Activated T-cell treated with anti-CD3 and anti-CD28 coated beads for 24 hours (primary cell): Measurements from ENCODE around the gene HOXA7.

ENCODE experiments used
- DNase-seq: peaks from one replicate; pipeline ENCODE4 v3.0.0-alpha.2; 2020; ENCODE audit warnings: low read depth

Gene HOXA7

GRCh38 chr7:27156508-27156898 lies at the start of gene HOXA7:
HOXA7 (minus strand) TSS chr7:27156675; CDS start chr7:27156545, 130 bp downstream.
- DNase-seq, result no peak

GRCh38 chr7:27205325-27206280 lies 49.1 kb upstream of the HOXA7 start:
- DNase-seq, result no peak

GRCh38 chr7:27204851-27205322 lies 48.4 kb upstream of the HOXA7 start:
- DNase-seq, result no peak

- DNase-seq, result no peak
Measured at GRCh38 chr7:27203964-27204594, 47.6 kb upstream of the HOXA7 start.

- no peak for DNase-seq
Measured at GRCh38 chr7:27203365-27203953, 47.0 kb upstream of the HOXA7 start.

GRCh38 chr7:27202862-27203134 lies 46.3 kb upstream of the HOXA7 start:
- no peak for DNase-seq

GRCh38 chr7:27202018-27202861 lies 45.8 kb upstream of the HOXA7 start:
- DNase-seq, result no peak

- no peak for DNase-seq
Measured at GRCh38 chr7:27201580-27202017, 45.1 kb upstream of the HOXA7 start.

- DNase-seq, result no peak
Measured at GRCh38 chr7:27200761-27201579, 44.5 kb upstream of the HOXA7 start.

- DNase-seq, result no peak
Measured at GRCh38 chr7:27199849-27200760, 43.6 kb upstream of the HOXA7 start, which contains the start of gene HOXA13. HOXA13 (minus strand) TSS chr7:27200091; CDS start chr7:27200077, 14 bp downstream.

- no peak for DNase-seq
Measured at GRCh38 chr7:27198871-27199801, 42.7 kb upstream of the HOXA7 start.

GRCh38 chr7:27198138-27198841 lies 41.8 kb upstream of the HOXA7 start:
- DNase-seq, result no peak

GRCh38 chr7:27197137-27198042 lies 40.9 kb upstream of the HOXA7 start:
- DNase-seq, result no peak

GRCh38 chr7:27196287-27196767 lies 39.9 kb upstream of the HOXA7 start:
- peak; percentile 75 for DNase-seq

GRCh38 chr7:27194686-27195379 lies 38.4 kb upstream of the HOXA7 start:
- no peak for DNase-seq

GRCh38 chr7:27194002-27194352 lies 37.5 kb upstream of the HOXA7 start:
- DNase-seq, result no peak
